Fibroblast of pulmonary artery (primary cell): ENCODE measurements around the gene GRAMD2A.

Experiments
- DNase-seq: peaks from one replicate; pipeline ENCODE4 v3.0.0-alpha.2; 2010; ENCODE audit warnings: low read depth
- H3K4me3 ChIP-seq: replicated peaks from 2 replicates; pipeline ENCODE4 v1.5.1; 2011; ENCODE audit warnings: low read depth, mild to moderate bottlenecking, control low read depth, low read length, moderate library complexity
- CTCF ChIP-seq: IDR thresholded peaks from 2 replicates; pipeline ENCODE4 v1.5.1; 2011; ENCODE audit warnings: mild to moderate bottlenecking, control low read depth, low read length, inconsistent platforms; ENCODE audit errors: missing control alignments

GRAMD2A gene

DNA sequence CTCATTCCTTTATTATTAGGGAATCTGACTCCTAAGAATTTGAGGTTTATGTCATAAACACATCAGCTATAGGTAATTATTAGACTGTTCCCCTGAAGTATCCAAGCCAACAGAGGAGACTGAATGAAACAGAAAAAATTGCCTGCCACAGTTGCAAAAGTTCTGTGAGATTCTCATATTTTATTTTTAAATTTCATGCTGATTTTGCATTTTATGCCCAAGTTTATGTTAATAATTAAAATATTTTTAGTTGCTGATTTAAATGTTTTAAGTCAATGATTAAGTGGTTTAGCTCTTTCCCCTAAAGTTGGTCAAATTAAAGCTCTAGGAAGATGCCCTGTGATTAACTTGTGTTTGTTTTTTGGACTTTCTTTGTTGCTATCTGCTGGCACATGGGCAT, 69.2 kb downstream of the GRAMD2A start:
- H3K4me3 ChIP-seq: no peak overlapping the region
- TF ChIP-seq CTCF: no peak
- no peak for DNase-seq

DNA sequence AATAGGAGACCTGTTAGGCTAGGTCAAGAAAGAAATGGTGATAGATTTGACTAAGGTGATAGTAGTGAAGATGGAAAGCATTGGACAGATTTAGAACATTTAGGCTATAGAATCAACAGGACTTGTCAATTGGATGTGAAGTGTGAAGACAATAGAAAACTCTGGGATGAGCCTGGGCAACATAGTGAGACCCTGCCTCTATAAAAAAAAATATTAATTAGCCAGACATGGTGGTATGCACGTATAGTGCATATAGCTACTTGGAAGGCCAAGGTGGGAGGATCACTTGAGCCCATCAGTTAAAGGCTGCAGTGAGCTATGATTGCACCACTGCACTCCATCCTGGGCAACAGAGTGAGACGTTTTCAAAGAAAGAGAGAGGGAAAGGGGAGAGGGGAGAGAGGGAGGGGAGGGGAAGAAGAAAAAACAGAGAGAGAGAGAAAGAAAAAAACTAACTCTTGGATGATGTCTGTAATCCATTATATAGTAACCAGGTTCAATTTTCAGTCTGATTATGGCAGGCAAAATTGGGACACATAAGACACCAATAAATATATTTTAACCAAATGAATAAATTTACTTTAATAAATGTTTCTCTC, 69.8 kb downstream of the GRAMD2A start:
- no peak overlapping the region for H3K4me3 ChIP-seq
- no peak for DNase-seq
- TF ChIP-seq CTCF: no peak

- no peak for TF ChIP-seq CTCF
- no peak for DNase-seq
- no peak overlapping the region for H3K4me3 ChIP-seq
These were observed 73.4 kb downstream of the GRAMD2A start for GRCh38 chr15:72124218-72124617.

DNA sequence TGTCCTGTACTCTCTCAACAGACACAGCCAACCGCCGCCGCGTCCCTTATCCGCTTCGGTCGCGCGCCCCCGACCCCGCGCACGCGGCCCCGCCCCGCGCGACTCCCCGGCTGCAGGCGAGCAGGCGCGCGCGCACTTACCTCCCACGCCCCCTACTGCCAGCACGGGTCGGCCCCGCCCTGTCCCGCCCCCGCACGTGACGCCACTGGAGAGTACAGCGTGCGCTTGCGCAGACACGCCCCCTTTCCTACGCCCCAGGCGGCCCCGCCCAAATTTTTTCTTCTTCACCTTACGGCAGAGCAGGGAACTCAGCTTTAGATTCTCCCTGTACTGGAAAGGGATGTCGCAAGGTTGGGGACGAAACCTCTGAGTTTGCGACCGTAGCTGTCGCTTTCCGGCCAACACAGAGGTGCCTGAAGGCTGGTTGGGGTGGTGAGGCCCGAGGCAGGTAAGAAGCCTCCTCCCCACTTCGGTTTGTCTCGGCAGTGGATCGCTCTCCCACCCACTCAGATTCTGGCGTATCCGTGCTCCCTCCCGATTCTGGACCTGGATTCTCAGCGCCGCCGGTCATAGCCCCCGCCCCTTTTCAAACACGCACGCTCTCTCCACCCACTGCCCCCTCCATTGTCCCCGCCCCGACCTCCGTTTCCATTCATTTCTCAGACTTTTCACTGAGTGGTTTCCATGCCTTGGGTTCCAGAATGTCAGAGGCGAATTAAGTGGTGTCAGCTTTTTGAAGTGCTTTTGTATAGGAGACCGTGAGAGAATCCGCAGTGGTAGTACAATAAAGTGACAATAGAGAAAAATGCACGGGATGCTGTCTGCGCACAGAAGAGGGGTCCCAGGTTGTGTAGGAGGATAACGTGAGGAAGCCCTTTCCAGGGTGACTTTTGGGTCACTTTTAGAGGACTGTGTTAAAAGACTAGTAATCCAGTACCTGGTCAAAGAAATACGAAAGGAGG, 79.3 kb downstream of the GRAMD2A start, which contains the start of the genes MYO9A and SENP8:
MYO9A (minus strand) TSS at position 134 of the 962 bp plus-strand sequence. CDS start 71,587 bp downstream, outside the sequence.
SENP8 (plus strand) TSS at position 387 of the 962 bp plus-strand sequence. CDS start 21,221 bp downstream, outside the sequence.
- peak; percentile 99 for DNase-seq

DNA sequence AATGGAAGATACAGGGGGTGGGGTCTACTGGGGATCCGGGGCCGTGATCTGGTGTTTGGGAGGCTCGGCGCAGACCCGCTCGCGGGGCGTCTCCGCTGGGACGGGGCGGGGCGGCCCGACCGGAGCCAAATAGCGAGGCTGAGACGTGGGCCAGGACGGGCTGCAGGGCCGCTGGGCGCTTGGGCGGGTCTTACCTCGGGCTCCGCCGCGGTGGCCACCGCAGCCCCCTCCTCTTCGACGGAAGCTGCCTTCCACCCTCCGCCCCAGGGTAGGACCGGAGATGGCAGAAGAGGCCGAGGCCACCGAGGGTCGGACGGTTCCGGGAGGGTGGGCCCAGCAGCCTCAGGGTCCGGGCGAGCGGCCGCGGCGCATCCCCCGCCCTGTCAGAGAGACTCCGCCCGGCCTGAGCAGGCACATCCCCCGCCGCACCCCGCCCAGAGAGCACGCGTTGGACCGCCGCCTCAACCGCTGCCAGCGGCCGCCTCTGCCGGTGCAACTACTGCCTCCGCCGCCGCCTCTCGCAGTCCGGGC, 80.0 kb downstream of the GRAMD2A start:
- TF ChIP-seq CTCF: no peak
- peak; percentile 82 for DNase-seq

More for the DNA sequence above, 79.3 kb downstream of the GRAMD2A start, which contains the start of the genes MYO9A and SENP8:
- no peak for TF ChIP-seq CTCF
- H3K4me3 ChIP-seq: peak within 1 kb of the TSS; percentile 80

DNA sequence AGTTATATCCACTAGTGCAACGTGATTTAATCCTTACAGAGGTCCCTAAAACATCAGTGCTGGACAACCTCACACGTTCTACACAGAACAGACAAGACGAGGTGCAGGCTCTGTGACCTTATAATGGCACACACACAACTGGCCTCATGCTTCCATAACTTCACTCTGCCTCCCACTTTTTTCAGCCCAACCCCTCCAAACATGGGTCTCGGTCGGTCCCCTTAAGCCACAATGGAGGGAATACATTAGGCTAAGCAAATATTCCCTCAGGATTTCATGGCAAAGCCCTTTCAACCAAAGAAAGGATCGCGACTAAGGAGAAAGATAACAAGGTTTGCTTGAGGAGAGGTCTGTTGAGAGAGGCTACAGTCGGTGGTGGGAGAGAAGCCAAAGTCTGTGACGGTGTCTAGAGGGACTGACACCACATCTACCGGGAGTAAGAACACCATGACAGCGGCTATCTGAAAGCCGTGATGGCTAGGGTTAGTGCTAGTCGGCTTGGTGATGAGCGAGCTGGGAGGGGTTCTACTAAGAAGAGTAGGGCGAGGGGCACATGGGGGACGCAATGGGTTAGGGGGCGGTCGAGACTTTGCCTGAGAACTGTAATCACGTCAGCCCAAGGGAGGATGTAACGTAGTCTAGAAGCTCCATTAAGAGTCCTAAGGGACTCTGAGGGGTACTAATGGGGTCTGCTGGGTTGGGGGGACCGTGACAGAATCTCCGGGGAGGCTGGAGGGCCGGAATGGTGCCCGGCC, 80.7 kb downstream of the GRAMD2A start:
- DNase-seq: peak; percentile 27
- no peak for TF ChIP-seq CTCF
- peak overlapping the region; percentile 80 for H3K4me3 ChIP-seq

More for the DNA sequence above, 80.0 kb downstream of the GRAMD2A start:
- peak overlapping the region; percentile 80 for H3K4me3 ChIP-seq
